ENCODE data around the gene NFKB1. TPM values are rescaled to one million over a fixed set of nuclear protein-coding genes. Genes with fewer than 3 reads are reported as not detected.

Gene NFKB1
- total and polyA plus RNA-seq, 10 of the 15 experiments (the other 5 are each of a cell fraction or from before 2014, with no cell fraction given): 8.7 to 110 (median 57.3) TPM

DNA sequence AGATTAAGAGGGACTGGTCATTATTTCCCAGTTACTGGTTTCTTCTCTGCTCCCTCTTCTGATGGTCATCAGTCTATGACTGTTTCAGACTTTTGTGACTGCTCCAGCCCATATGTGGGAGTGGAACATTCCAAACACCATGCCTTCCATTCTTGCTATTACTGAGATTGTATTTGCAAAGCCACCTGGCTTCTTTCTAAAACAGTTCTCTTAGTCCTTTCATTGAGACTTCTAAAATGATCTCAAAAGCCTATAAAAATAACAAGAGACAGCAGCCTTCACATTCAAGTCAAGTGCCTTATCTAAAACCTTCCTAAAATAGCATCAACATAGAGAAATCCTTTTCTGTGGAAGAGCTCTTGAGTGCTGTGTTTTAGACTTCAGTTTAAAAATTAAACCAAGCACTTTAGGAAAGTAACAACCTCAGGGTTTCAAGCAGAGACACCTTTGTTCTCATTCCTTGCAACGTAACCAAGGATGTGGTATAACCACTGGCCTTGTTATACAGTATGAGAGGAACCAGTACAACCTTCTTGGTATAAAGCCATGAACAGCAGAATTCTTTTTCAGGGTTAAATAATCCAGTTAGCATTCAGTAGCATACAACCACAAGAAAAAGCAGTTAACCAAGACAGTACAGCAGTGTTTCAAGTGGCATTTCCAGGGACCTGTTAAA, 97.1 kb downstream of the NFKB1 start:
- no TSS peak for BruUV-seq (replicated peaks)
- peaks cover 7 to 35% of the 10 kb centered on the region in 2 experiments for H3K36me3 ChIP-seq (ENCODE audit: control insufficient read depth in 2 of 2, insufficient read depth in 2 of 2, low read length in 1 of 2)
- intact Hi-C loops (cut with micrococcal nuclease; ENCODE audit: unreplicated experiment) (no loop called here), in situ Hi-C loops (cut with MboI) (no loop called here)
- RAD21 ChIA-PET (ENCODE audit: unreplicated experiment): interaction anchor here (1.3 to 1.6 kb wide), 2 partner anchors 12 to 54 kb away, joined by 4 read pairs; no protein-coding TSS in a partner anchor
- H4K20me1 ChIP-seq (ENCODE audit: control insufficient read depth, insufficient read depth): no peaks in the 10 kb centered on the region
- no peak overlapping the region for H3K9ac ChIP-seq (ENCODE audit: control insufficient read depth, insufficient read depth, low read length)
- no peak overlapping the region for H3K4me2 ChIP-seq (ENCODE audit: control insufficient read depth, insufficient read depth)
- WGBS (ENCODE audit: insufficient coverage, insufficient replicate concordance, low lambda C conversion rate, missing lambda C conversion rate): 4% methylated on average over 1 of the region's 1 CpG
- H3K9me3 ChIP-seq (replicated peaks; ENCODE audit: control insufficient read depth, insufficient read depth, low read length): no peaks in the 10 kb centered on the region
- POLR2A ChIA-PET: interaction anchor here (0.8 kb wide), 1 partner anchor 11 kb away, joined by 3 read pairs; no protein-coding TSS in a partner anchor
- peaks cover 13% of the 10 kb centered on the region; the same call in 1 of the 2 replicates for H3K4me1 ChIP-seq (ENCODE audit: control insufficient read depth, insufficient read depth, low read length)
- TF ChIP-seq SUZ12 (IDR thresholded peaks at IDR 0.05; ENCODE audit: unreplicated experiment) (no peak), EGR1 (IDR thresholded peaks at IDR 0.05; ENCODE audit: borderline replicate concordance in 1 of 2, low read depth in 2 of 2, low read length in 2 of 2) (no peak), ZNF687 (IDR thresholded peaks at IDR 0.05) (0 out of 2 replicates have a peak, but pooled peaks have one; percentile 39), MTA2 (IDR thresholded peaks at IDR 0.05; ENCODE audit: low read depth) (peak; percentile 32; the same call in 1 of the 2 replicates), SMC3 (IDR thresholded peaks at IDR 0.05; ENCODE audit: borderline replicate concordance, low read length) (no peak), RUNX3 (IDR thresholded peaks at IDR 0.05; ENCODE audit: low read length) (peak; percentile 59), ATF2 (IDR thresholded peaks at IDR 0.05; ENCODE audit: low read length) (0 out of 2 replicates have a peak, but pooled peaks have one; percentile 2), TCF12 (IDR thresholded peaks at IDR 0.05; ENCODE audit: low read depth, low read length) (no peak), SP1 (IDR thresholded peaks at IDR 0.05; ENCODE audit: low read depth, low read length) (no peak), ASH2L (IDR thresholded peaks at IDR 0.05; ENCODE audit: borderline replicate concordance, low read depth) (no peak), GABPA (IDR thresholded peaks at IDR 0.05; ENCODE audit: low read depth) (no peak)
- CTCF ChIA-PET: interaction anchor here (1.0 to 2.0 kb wide), 6 partner anchors 11 to 56 kb away, joined by 3 to 7 read pairs (median 4); no protein-coding TSS in a partner anchor
- FAIRE-seq (peak; percentile 61), DNase-seq (ENCODE audit: low read depth, low spot score) (no peak), ATAC-seq (peak; percentile 76)
- H3K27ac ChIP-seq (ENCODE audit: control insufficient read depth, insufficient read depth): peak overlapping the region; percentile 19
- H3K4me3 ChIP-seq: no peak overlapping the region
- SMC1A ChIA-PET (ENCODE audit: uncharacterized antibody, unreplicated experiment): interaction anchor here (0.7 to 3.4 kb wide), 9 partner anchors 10 to 172 kb away, joined by 3 to 9 read pairs (median 3); no protein-coding TSS in a partner anchor
- no peak overlapping the region for H2AFZ ChIP-seq (ENCODE audit: control insufficient read depth, low read depth, low read length)
- H3K79me2 ChIP-seq (ENCODE audit: control insufficient read depth, insufficient read depth, low read length): no peaks in the 10 kb centered on the region
- H3K27me3 ChIP-seq (replicated peaks in 1 of 2; ENCODE audit: control insufficient read depth in 2 of 2, insufficient read depth in 2 of 2, low read length in 1 of 2): no peaks in the 10 kb centered on the region
